GM13976 (cell line): ENCODE data around the gene ORC3.
A peak's percentile ranks its signal among the peaks of the same experiment; 100 is the strongest.
"Not testable (repeated sequence)": the region's sequence is repeated elsewhere in the genome, so short reads cannot be mapped to it uniquely, and the experiment has no call there.

Experiments used
- DNase-seq: peaks from one replicate; pipeline ENCODE4 v3.0.0; 2012; ENCODE audit warnings: low spot score
- CTCF ChIP-seq: IDR thresholded peaks from 2 replicates; pipeline ENCODE4 v1.5.1; 2012; ENCODE audit warnings: borderline replicate concordance, mild to moderate bottlenecking; ENCODE audit not compliant: insufficient read depth; ENCODE audit errors: extremely low read depth, missing control alignments, control extremely low read depth
- in situ Hi-C: fragments of 300-500 bp; cut with MboI; formaldehyde crosslinking; loops from one replicate; pipeline ENCODE4 v1.12.0; 2022; ENCODE audit warnings: low sequenced_read_pairs, mixed read lengths, inconsistent platforms; ENCODE audit not compliant: unreplicated experiment

Gene ORC3

GRCh38 chr6:87608802-87609201 is 18.9 kb downstream of the ORC3 start:
- TF ChIP-seq CTCF, result no peak
- in situ Hi-C loops, result no loop called here

DNA sequence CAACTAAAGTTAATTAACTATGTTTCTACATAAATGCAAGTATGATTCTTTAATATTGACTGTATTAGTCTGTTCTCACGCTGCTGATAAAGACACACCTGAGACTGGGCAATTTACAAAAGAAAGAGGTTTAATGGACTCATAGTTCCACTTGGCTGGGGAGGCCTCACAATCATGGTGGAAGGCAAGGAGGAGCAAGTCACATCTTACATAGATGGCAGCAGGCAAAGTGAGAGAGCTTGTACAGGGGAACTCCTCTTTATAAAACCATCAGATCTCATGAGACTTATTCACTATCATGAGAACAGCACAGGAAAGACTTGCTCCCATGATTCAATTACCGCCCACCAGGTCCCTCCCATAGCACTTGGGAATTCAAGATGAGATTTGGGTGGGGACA is 23.1 kb downstream of the ORC3 start:
- in situ Hi-C loops, DNase-seq: not testable (repeated sequence)

More at GRCh38 chr6:87608802-87609201, 18.9 kb downstream of the ORC3 start:
- DNase-seq, result no peak

- in situ Hi-C loops, result no loop called here
- no peak for DNase-seq
- TF ChIP-seq CTCF, result no peak
These were observed 27.5 kb downstream of the ORC3 start for GRCh38 chr6:87617405-87617804.

- no peak for TF ChIP-seq CTCF
- no peak for DNase-seq
- in situ Hi-C loops, result no loop called here
These were observed 28.6 kb downstream of the ORC3 start for GRCh38 chr6:87618531-87618930.

DNA sequence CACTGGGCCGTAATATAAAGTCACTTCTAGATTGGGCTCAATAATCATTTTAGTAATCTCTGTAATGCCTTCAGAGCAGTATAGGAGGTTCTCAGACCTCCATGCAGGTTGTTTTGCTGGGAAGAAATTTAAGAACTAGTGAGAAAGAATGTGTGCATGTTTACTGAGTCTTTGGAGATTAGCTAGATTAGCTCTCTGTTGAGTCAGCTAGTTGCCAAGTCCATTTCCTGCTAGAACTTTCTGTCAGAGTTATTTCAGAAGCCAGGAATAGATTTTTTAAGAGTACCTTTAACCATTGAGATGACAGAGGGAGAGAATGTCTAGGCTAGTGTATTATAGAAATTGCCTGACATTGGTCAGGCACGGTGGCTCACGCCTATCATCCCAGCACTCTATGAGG is 33.3 kb downstream of the ORC3 start:
- in situ Hi-C loops, result no loop called here
- no peak for TF ChIP-seq CTCF
- DNase-seq, result no peak

GRCh38 chr6:87628424-87628823 is 38.5 kb downstream of the ORC3 start:
- peak; percentile 28 for DNase-seq

GRCh38 chr6:87628881-87629280 is 38.9 kb downstream of the ORC3 start:
- no peak for DNase-seq
- in situ Hi-C loops, result no loop called here
- no peak for TF ChIP-seq CTCF

More at GRCh38 chr6:87628424-87628823, 38.5 kb downstream of the ORC3 start:
- TF ChIP-seq CTCF, result no peak
- in situ Hi-C loops, result no loop called here

DNA sequence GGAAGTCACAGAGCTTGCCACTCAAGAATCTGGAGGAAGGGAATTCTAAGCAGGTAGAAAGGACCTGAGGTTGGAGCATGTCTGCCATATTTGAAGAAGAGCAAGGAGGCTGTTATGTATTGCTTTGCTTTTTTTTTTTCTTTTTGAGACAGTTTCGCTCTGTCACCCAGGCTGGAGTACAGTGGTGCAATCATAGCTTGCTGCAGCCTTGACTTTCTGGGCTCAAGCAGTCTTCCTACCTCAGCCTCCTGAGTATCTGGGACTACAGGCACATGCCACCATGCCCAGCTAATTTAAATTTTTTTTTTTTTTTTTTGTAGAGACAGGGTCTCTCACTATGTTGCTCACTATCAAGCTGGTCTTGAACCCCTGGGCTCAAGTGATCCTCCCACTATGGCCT is 40.8 kb downstream of the ORC3 start:
- DNase-seq, result no peak
- in situ Hi-C loops, result no loop called here
- no peak for TF ChIP-seq CTCF
